HCEC 1CT (cell line): Measurements from ENCODE around the gene MVK.

ENCODE experiments used
- DNase-seq: peaks from one replicate; pipeline ENCODE4 v3.0.0-alpha.2; 2017

Gene MVK

GRCh38 chr12:109611223-109611622 lies 37.6 kb downstream of the MVK start:
- no peak for DNase-seq

GRCh38 chr12:109612003-109612402 lies 38.4 kb downstream of the MVK start:
- no peak for DNase-seq

GRCh38 chr12:109612975-109613502 lies 39.4 kb downstream of the MVK start:
- DNase-seq: no peak

GRCh38 chr12:109613649-109614455 lies 40.3 kb downstream of the MVK start:
- no peak for DNase-seq

- DNase-seq: no peak
These were observed 42.1 kb downstream of the MVK start for GRCh38 chr12:109615556-109616229.

- DNase-seq: no peak
These were observed 43.9 kb downstream of the MVK start for GRCh38 chr12:109617491-109617890.

- no peak for DNase-seq
These were observed 44.5 kb downstream of the MVK start for GRCh38 chr12:109618082-109618481.

GRCh38 chr12:109619002-109619604 lies 45.5 kb downstream of the MVK start:
- DNase-seq: no peak

GRCh38 chr12:109621211-109621694 lies 47.7 kb downstream of the MVK start:
- DNase-seq: no peak

GRCh38 chr12:109621901-109622364 lies 48.3 kb downstream of the MVK start:
- no peak for DNase-seq

- DNase-seq: no peak
These were observed 50.9 kb downstream of the MVK start for GRCh38 chr12:109624467-109624866.

GRCh38 chr12:109625131-109625559 lies 51.6 kb downstream of the MVK start:
- DNase-seq: peak; percentile 36

GRCh38 chr12:109625749-109626377 lies 52.3 kb downstream of the MVK start:
- no peak for DNase-seq

- no peak for DNase-seq
These were observed 53.0 kb downstream of the MVK start for GRCh38 chr12:109626378-109627115.

GRCh38 chr12:109627633-109628032 lies 54.0 kb downstream of the MVK start:
- no peak for DNase-seq

- no peak for DNase-seq
These were observed 56.5 kb downstream of the MVK start for GRCh38 chr12:109630107-109630506.

GRCh38 chr12:109630815-109631214 lies 57.2 kb downstream of the MVK start:
- DNase-seq: no peak

- no peak for DNase-seq
These were observed 57.7 kb downstream of the MVK start for GRCh38 chr12:109631302-109631701.

GRCh38 chr12:109631751-109632150 lies 58.2 kb downstream of the MVK start:
- no peak for DNase-seq

- no peak for DNase-seq
These were observed 58.7 kb downstream of the MVK start for GRCh38 chr12:109632342-109632741.

GRCh38 chr12:109635717-109636116 lies 62.1 kb downstream of the MVK start:
- DNase-seq: no peak

- DNase-seq: no peak
These were observed 63.8 kb downstream of the MVK start for GRCh38 chr12:109637348-109637747.
